ENCODE data around the gene SASH1. TPM values are rescaled to one million over a fixed set of nuclear protein-coding genes. Genes with fewer than 3 reads are reported as not detected.

SASH1 gene
- total RNA-seq, result 21.3 and 38.6 TPM in 2 replicates
- polyA plus RNA-seq, result 23.7 and 44.6 TPM in 2 replicates
- 14.3 and 33.1 TPM in 2 replicates for polyA plus RNA-seq (2012)
- polyA minus RNA-seq (ENCODE audit: low replicate concordance), result 37.1 and 50.2 TPM in 2 replicates

- peak; percentile 80 to 82 for DNase-seq (ENCODE audit: low read depth in 2 of 2)
- Histone ChIP-seq H3K4me2 (ENCODE audit: extremely low read depth, insufficient read depth, low read length) (peak within 1 kb of the TSS; percentile 92), H4K20me1 (ENCODE audit: control insufficient read depth, extremely low read depth, insufficient read depth, low read length) (no peaks in the 10 kb centered on the region), H3K4me1 (ENCODE audit: control insufficient read depth, extremely low read depth, insufficient read depth, low read length) (peaks cover 7% of the 10 kb centered on the region), H3K79me2 (ENCODE audit: control insufficient read depth, insufficient read depth, low read length) (peaks cover 2% of the 10 kb centered on the region), H2AFZ (ENCODE audit: low read length) (peak within 1 kb of the TSS; percentile 93), H3K9ac (ENCODE audit: insufficient read depth, low read length) (peak within 1 kb of the TSS; percentile 83), H3K9me3 (ENCODE audit: control insufficient read depth, insufficient read depth, low read depth, low read length) (no peaks in the 10 kb centered on the region), H3K36me3 (ENCODE audit: control insufficient read depth, insufficient read depth, low read length) (no peaks in the 10 kb centered on the region), H3K27me3 (ENCODE audit: control insufficient read depth, insufficient read depth, low read length) (no peaks in the 10 kb centered on the region), H3K4me3 (replicated peaks in 1 of 4; ENCODE audit: control extremely low read depth in 1 of 4, insufficient read depth in 1 of 4, low read depth in 3 of 4, low read length in 4 of 4) (peak within 1 kb of the TSS; percentile 73 to 81 (median 78)), H3K27ac (ENCODE audit: insufficient read depth, low read length) (peak within 1 kb of the TSS; percentile 84)
- TF ChIP-seq CTCF (conservative IDR thresholded peaks at IDR 0.05 in 1 of 2, IDR thresholded peaks at IDR 0.05 in 1 of 2; ENCODE audit: low read depth in 1 of 2, low read length in 2 of 2) (no peak), EZH2 (IDR thresholded peaks at IDR 0.05; ENCODE audit: low read length, missing control alignments) (no peak)
These were observed at the start of gene SASH1 for GRCh38 chr6:148342350-148343046. Gene SASH1, plus strand, starts transcription at chr6:148342838. Its CDS starts 230 bp downstream, at chr6:148343068.

GRCh38 chr6:148293181-148293995 lies 49.2 kb upstream of the SASH1 start:
- Histone ChIP-seq H3K27me3 (ENCODE audit: control insufficient read depth, insufficient read depth, low read length) (no peaks in the 10 kb centered on the region), H3K79me2 (ENCODE audit: control insufficient read depth, insufficient read depth, low read length) (no peaks in the 10 kb centered on the region), H2AFZ (ENCODE audit: low read length) (no peak overlapping the region), H3K4me3 (replicated peaks in 1 of 4; ENCODE audit: control extremely low read depth in 1 of 4, insufficient read depth in 1 of 4, low read depth in 3 of 4, low read length in 4 of 4) (no peak overlapping the region), H3K36me3 (ENCODE audit: control insufficient read depth, insufficient read depth, low read length) (no peaks in the 10 kb centered on the region), H3K9ac (ENCODE audit: insufficient read depth, low read length) (no peak overlapping the region), H4K20me1 (ENCODE audit: control insufficient read depth, extremely low read depth, insufficient read depth, low read length) (no peaks in the 10 kb centered on the region), H3K27ac (ENCODE audit: insufficient read depth, low read length) (no peak overlapping the region), H3K4me1 (ENCODE audit: control insufficient read depth, extremely low read depth, insufficient read depth, low read length) (peaks cover 10% of the 10 kb centered on the region), H3K4me2 (ENCODE audit: extremely low read depth, insufficient read depth, low read length) (no peak overlapping the region), H3K9me3 (ENCODE audit: control insufficient read depth, insufficient read depth, low read depth, low read length) (no peaks in the 10 kb centered on the region)
- TF ChIP-seq EZH2 (IDR thresholded peaks at IDR 0.05; ENCODE audit: low read length, missing control alignments) (no peak), CTCF (conservative IDR thresholded peaks at IDR 0.05 in 1 of 2, IDR thresholded peaks at IDR 0.05 in 1 of 2; ENCODE audit: low read depth in 1 of 2, low read length in 2 of 2) (no peak)
- DNase-seq (ENCODE audit: low read depth in 2 of 2), result peak in 1 of 2 donors; percentile 24

GRCh38 chr6:148294059-148294458 lies 48.6 kb upstream of the SASH1 start:
- H4K20me1 ChIP-seq (ENCODE audit: control insufficient read depth, extremely low read depth, insufficient read depth, low read length), result no peaks in the 10 kb centered on the region
- DNase-seq (ENCODE audit: low read depth in 2 of 2), result no peak
- H3K9ac ChIP-seq (ENCODE audit: insufficient read depth, low read length), result no peak overlapping the region
- no peaks in the 10 kb centered on the region for H3K79me2 ChIP-seq (ENCODE audit: control insufficient read depth, insufficient read depth, low read length)
- no peak overlapping the region for H3K4me3 ChIP-seq (replicated peaks in 1 of 4; ENCODE audit: control extremely low read depth in 1 of 4, insufficient read depth in 1 of 4, low read depth in 3 of 4, low read length in 4 of 4)
- no peak overlapping the region for H2AFZ ChIP-seq (ENCODE audit: low read length)
- H3K4me2 ChIP-seq (ENCODE audit: extremely low read depth, insufficient read depth, low read length), result no peak overlapping the region
- H3K27me3 ChIP-seq (ENCODE audit: control insufficient read depth, insufficient read depth, low read length), result no peaks in the 10 kb centered on the region
- peaks cover 7% of the 10 kb centered on the region for H3K4me1 ChIP-seq (ENCODE audit: control insufficient read depth, extremely low read depth, insufficient read depth, low read length)
- no peak overlapping the region for H3K27ac ChIP-seq (ENCODE audit: insufficient read depth, low read length)
- H3K9me3 ChIP-seq (ENCODE audit: control insufficient read depth, insufficient read depth, low read depth, low read length), result no peaks in the 10 kb centered on the region
- TF ChIP-seq CTCF (conservative IDR thresholded peaks at IDR 0.05 in 1 of 2, IDR thresholded peaks at IDR 0.05 in 1 of 2; ENCODE audit: low read depth in 1 of 2, low read length in 2 of 2), result no peak
- TF ChIP-seq EZH2 (IDR thresholded peaks at IDR 0.05; ENCODE audit: low read length, missing control alignments), result no peak
- H3K36me3 ChIP-seq (ENCODE audit: control insufficient read depth, insufficient read depth, low read length), result no peaks in the 10 kb centered on the region
